Adrenal gland (tissue), 5 donors: ENCODE measurements around the gene SAMD11.

Source experiments
- CTCF ChIP-seq, 6 experiments: fragments of 450-650 bp in 4 of 6; fragments of 200-600 bp in 2 of 6; sonication (generic) in 1 of 6; IDR thresholded peaks; 1 replicate in 5 of 6; 2 replicates in 1 of 6; pipeline versions ENCODE4 v1.5.1 to v1.8.0; 2016 to 2021; ENCODE audit warnings: antibody characterized with exemption in 6 of 6, mild to moderate bottlenecking in 2 of 6, moderate library complexity in 1 of 6
- POLR2A ChIP-seq, 2 donors: fragments of 450-650 bp; IDR thresholded peaks; one replicate each; pipeline ENCODE4 v1.6.1; 2017; ENCODE audit warnings: antibody characterized with exemption in 2 of 2, mild to moderate bottlenecking in 2 of 2, moderate library complexity in 1 of 2
- donor health status: DM: no; HTN: no; CAD: no.

GRCh38 chr1:901108-901859, 22.4 kb upstream of the SAMD11 start:
- TF ChIP-seq CTCF (IDR thresholded peaks at IDR 0.05) (no peak), POLR2A (IDR thresholded peaks at IDR 0.05) (no peak)
